HepG2 (cell line): ENCODE results near the gene ZNF669.

Source experiments
- CREM ChIP-seq, 2 experiments: sonication (generic) in 1 of 2; formaldehyde crosslinking in 1 of 2; IDR thresholded peaks; 2 replicates each; pipeline versions ENCODE4 v1.4.0 to v1.6.1; 2016 to 2020; ENCODE audit warnings: antibody characterized with exemption in 1 of 2, mild to moderate bottlenecking in 1 of 2, missing genetic modification reagents in 1 of 2
- EZH2 ChIP-seq: conservative IDR thresholded peaks from 2 replicates; pipeline ENCODE4 v1.6.1; 2012; ENCODE audit warnings: mild to moderate bottlenecking, low read depth, low read length, moderate library complexity
- KDM5A ChIP-seq: fragments of 200-600 bp; sonication (generic); IDR thresholded peaks from 2 replicates; pipeline ENCODE4 v1.7.0; 2018; ENCODE audit warnings: antibody characterized with exemption, mild to moderate bottlenecking, low read length, borderline replicate concordance
- ZNF589 ChIP-seq: sonication (generic); formaldehyde crosslinking; conservative IDR thresholded peaks from 2 replicates; pipeline ENCODE4 v1.8.0; 2022; ENCODE audit warnings: mild to moderate bottlenecking, moderate library complexity, missing genetic modification reagents
- ZNF841 ChIP-seq: sonication (generic); formaldehyde crosslinking; IDR thresholded peaks from 2 replicates; pipeline ENCODE4 v1.8.1; 2023; ENCODE audit warnings: missing genetic modification reagents, borderline replicate concordance
- TF ChIP-seq, protein P1 (sequence below): sonication (generic); formaldehyde crosslinking; IDR thresholded peaks from 2 replicates; pipeline ENCODE4 v1.5.0; 2020; ENCODE audit warnings: mild to moderate bottlenecking, missing genetic modification reagents, moderate library complexity

DNA sequence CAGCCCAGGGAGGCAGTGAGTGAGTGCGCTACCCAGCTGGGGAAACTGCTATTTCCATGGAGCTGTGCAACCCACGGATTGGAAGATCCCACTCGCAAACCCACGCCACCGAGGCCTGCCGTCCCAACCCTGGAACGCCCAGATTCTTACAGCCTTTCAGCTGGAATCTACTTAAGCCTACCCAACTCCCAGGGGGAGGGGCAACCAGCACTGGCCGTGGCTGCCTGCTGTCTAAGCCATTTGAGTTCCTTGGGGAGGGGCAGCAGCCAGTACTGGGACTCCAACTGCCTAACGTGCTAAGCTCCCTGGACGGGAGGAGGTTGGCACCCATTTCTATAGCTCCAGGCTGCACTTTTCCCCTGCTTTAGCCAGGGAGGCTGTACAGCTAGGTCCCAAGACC, 27.1 kb upstream of the ZNF669 start:
- no peak for TF ChIP-seq CREM (IDR thresholded peaks at IDR 0.05)
- no peak for TF ChIP-seq CREM (CRISPR knock-in tag; IDR thresholded peaks at IDR 0.05)
- TF ChIP-seq EZH2: no peak
- TF ChIP-seq ZNF589 (CRISPR knock-in tag): no peak
- TF ChIP-seq, protein P1, sequence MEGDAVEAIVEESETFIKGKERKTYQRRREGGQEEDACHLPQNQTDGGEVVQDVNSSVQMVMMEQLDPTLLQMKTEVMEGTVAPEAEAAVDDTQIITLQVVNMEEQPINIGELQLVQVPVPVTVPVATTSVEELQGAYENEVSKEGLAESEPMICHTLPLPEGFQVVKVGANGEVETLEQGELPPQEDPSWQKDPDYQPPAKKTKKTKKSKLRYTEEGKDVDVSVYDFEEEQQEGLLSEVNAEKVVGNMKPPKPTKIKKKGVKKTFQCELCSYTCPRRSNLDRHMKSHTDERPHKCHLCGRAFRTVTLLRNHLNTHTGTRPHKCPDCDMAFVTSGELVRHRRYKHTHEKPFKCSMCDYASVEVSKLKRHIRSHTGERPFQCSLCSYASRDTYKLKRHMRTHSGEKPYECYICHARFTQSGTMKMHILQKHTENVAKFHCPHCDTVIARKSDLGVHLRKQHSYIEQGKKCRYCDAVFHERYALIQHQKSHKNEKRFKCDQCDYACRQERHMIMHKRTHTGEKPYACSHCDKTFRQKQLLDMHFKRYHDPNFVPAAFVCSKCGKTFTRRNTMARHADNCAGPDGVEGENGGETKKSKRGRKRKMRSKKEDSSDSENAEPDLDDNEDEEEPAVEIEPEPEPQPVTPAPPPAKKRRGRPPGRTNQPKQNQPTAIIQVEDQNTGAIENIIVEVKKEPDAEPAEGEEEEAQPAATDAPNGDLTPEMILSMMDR (CRISPR knock-in tag): no peak
- TF ChIP-seq KDM5A: no peak
- TF ChIP-seq ZNF841: no peak
